PC-9 (cell line): ENCODE results near the gene STN1. TPM values are rescaled to one million over a fixed set of nuclear protein-coding genes. Genes with fewer than 3 reads are reported as not detected.

Experiments used
- BruUV-seq: library from RNA; stranded (reverse); fragments of 400-500 nt; replicated peaks from 2 replicates; lab custom pipeline; 2021; lab: Mats Ljungman, UMichigan
- CTCF ChIA-PET: fragments of 300-600 bp; sonication (Branson Sonifier 250); formaldehyde crosslinking; loops from one replicate; lab custom pipeline; 2022; ENCODE audit warnings: antibody characterized with exemption; lab: Charles Lee
- POLR2A ChIA-PET: fragments of 300-600 bp; sonication (Branson Sonifier 250); formaldehyde crosslinking; loops from one replicate; lab custom pipeline; 2022; ENCODE audit warnings: antibody characterized with exemption; ENCODE audit not compliant: unreplicated experiment; lab: Charles Lee
- DNase-seq, 2 experiments: peaks; one replicate each; pipeline versions ENCODE4 v3.0.0 to v3.0.0-alpha.2; 2015 to 2022; ENCODE audit warnings: mixed read lengths in 1 of 2
- H2AFZ ChIP-seq: fragments of 200-600 bp; sonication (generic); 2 replicates; pipeline ENCODE4 v1.8.1; 2017; ENCODE audit warnings: antibody characterized with exemption
- H3F3A ChIP-seq: fragments of 200-600 bp; sonication (generic); 2 replicates; pipeline ENCODE4 v1.8.1; 2017; ENCODE audit warnings: antibody characterized with exemption, mild to moderate bottlenecking, low read depth; ENCODE audit not compliant: insufficient read depth
- H3K27ac ChIP-seq: fragments of 200-600 bp; sonication (generic); 2 replicates; pipeline ENCODE4 v1.6.1; 2016; ENCODE audit warnings: mixed run types
- H3K27me3 ChIP-seq: fragments of 200-600 bp; sonication (generic); 2 replicates; pipeline ENCODE4 v1.6.1; 2016; ENCODE audit warnings: low read depth, mixed run types; ENCODE audit not compliant: insufficient read depth
- H3K36me3 ChIP-seq: fragments of 200-600 bp; sonication (generic); 2 replicates; pipeline ENCODE4 v1.6.1; 2016; ENCODE audit warnings: low read depth, mixed run types
- H3K4me1 ChIP-seq: fragments of 200-600 bp; sonication (generic); replicated peaks from 2 replicates; pipeline ENCODE4 v1.6.1; 2016; ENCODE audit warnings: mixed run types; ENCODE audit not compliant: insufficient read depth
- H3K4me2 ChIP-seq: fragments of 200-600 bp; sonication (generic); 2 replicates; pipeline ENCODE4 v1.6.1; 2017; ENCODE audit warnings: mixed run types
- H3K4me3 ChIP-seq: fragments of 200-600 bp; sonication (generic); 2 replicates; pipeline ENCODE4 v1.6.1; 2016; ENCODE audit warnings: mixed run types
- H3K79me2 ChIP-seq: fragments of 200-600 bp; sonication (generic); 2 replicates; pipeline ENCODE4 v1.6.1; 2017; ENCODE audit warnings: low read depth, mixed run types
- H3K9me2 ChIP-seq: fragments of 200-600 bp; sonication (generic); 2 replicates; pipeline ENCODE4 v1.8.1; 2017; ENCODE audit warnings: mild to moderate bottlenecking; ENCODE audit not compliant: insufficient read depth
- H3K9me3 ChIP-seq: fragments of 200-600 bp; sonication (generic); 2 replicates; pipeline ENCODE4 v1.8.1; 2016; ENCODE audit warnings: low read depth; ENCODE audit not compliant: insufficient read depth
- H4K20me1 ChIP-seq: fragments of 200-600 bp; sonication (generic); 2 replicates; pipeline ENCODE4 v1.8.1; 2017; ENCODE audit not compliant: insufficient read depth
- CTCF ChIP-seq: fragments of 200-600 bp; sonication (generic); conservative IDR thresholded peaks from 2 replicates; pipeline ENCODE4 v1.6.1; 2017; ENCODE audit warnings: mixed run types, antibody characterized with exemption, mild to moderate bottlenecking, moderate library complexity
- EZH2 ChIP-seq: fragments of 200-600 bp; sonication (generic); IDR thresholded peaks from 2 replicates; pipeline ENCODE4 v1.8.0; 2017; ENCODE audit warnings: antibody characterized with exemption, low read depth
- intact Hi-C: fragments of 100-400 bp; cut with micrococcal nuclease; formaldehyde crosslinking; loops from one replicate; pipeline ENCODE4 v1.10.0; 2022; ENCODE audit not compliant: unreplicated experiment
- total RNA-seq: library from RNA; stranded (reverse); gene quantifications from 2 replicates; pipeline ENCODE4 v1.2.3, GENCODE V29; 2021

STN1 gene
- total RNA-seq, 1 experiment from 2014 or later: 20.5 TPM

GRCh38 chr10:103879831-103880230 lies 38.2 kb downstream of the STN1 start:
- Histone ChIP-seq H3K4me1 (no peaks in the 10 kb centered on the region), H3K36me3 (no peaks in the 10 kb centered on the region), H2AFZ (no peak overlapping the region), H3K9me2 (no peaks in the 10 kb centered on the region), H3K27ac (no peak overlapping the region), H3K27me3 (no peaks in the 10 kb centered on the region), H3K9me3 (no peaks in the 10 kb centered on the region), H3K4me3 (no peak overlapping the region), H4K20me1 (no peaks in the 10 kb centered on the region), H3K4me2 (no peak overlapping the region), H3F3A (no peaks in the 10 kb centered on the region), H3K79me2 (no peaks in the 10 kb centered on the region)
- no peak for TF ChIP-seq CTCF
- TF ChIP-seq EZH2: no peak
- BruUV-seq: no TSS peak
- intact Hi-C loops: loop anchor here (10.0 kb wide), 1 partner anchor 145 kb away; no protein-coding TSS in a partner anchor
- ChIA-PET CTCF (interaction anchor here (0.7 kb wide), 1 partner anchor 326 kb away, joined by 4 read pairs; no protein-coding TSS in a partner anchor), POLR2A (no interaction called here)
- DNase-seq: no peak

GRCh38 chr10:103879409-103879808 lies 38.6 kb downstream of the STN1 start:
- ChIA-PET CTCF (interaction anchor here (0.7 kb wide), 1 partner anchor 326 kb away, joined by 4 read pairs; no protein-coding TSS in a partner anchor), POLR2A (no interaction called here)
- Histone ChIP-seq H3K79me2 (no peaks in the 10 kb centered on the region), H2AFZ (no peak overlapping the region), H3K36me3 (no peaks in the 10 kb centered on the region), H3K4me1 (no peaks in the 10 kb centered on the region), H3K4me3 (no peak overlapping the region), H3K9me3 (no peaks in the 10 kb centered on the region), H4K20me1 (no peaks in the 10 kb centered on the region), H3K27me3 (no peaks in the 10 kb centered on the region), H3K4me2 (no peak overlapping the region), H3K27ac (no peak overlapping the region), H3K9me2 (no peaks in the 10 kb centered on the region), H3F3A (no peaks in the 10 kb centered on the region)
- no peak for DNase-seq
- intact Hi-C loops: no loop called here
- no peak for TF ChIP-seq EZH2
- no peak for TF ChIP-seq CTCF
- no TSS peak for BruUV-seq

GRCh38 chr10:103877861-103878260 lies 40.1 kb downstream of the STN1 start:
- intact Hi-C loops: no loop called here
- Histone ChIP-seq H3F3A (peaks cover 5% of the 10 kb centered on the region; the same call in 1 of the 2 replicates), H4K20me1 (no peaks in the 10 kb centered on the region), H3K27me3 (no peaks in the 10 kb centered on the region), H3K4me1 (peaks cover 5% of the 10 kb centered on the region; the same call in 1 of the 2 replicates), H3K79me2 (no peaks in the 10 kb centered on the region), H3K4me2 (no peak overlapping the region), H3K9me2 (no peaks in the 10 kb centered on the region), H3K27ac (no peak overlapping the region), H3K36me3 (no peaks in the 10 kb centered on the region), H3K4me3 (no peak overlapping the region), H3K9me3 (no peaks in the 10 kb centered on the region), H2AFZ (no peak overlapping the region)
- DNase-seq: no peak
- BruUV-seq: no TSS peak
- no peak for TF ChIP-seq EZH2
- no peak for TF ChIP-seq CTCF
- ChIA-PET POLR2A (interaction anchor here (0.8 kb wide), 1 partner anchor 545 kb away, joined by 10 read pairs; no protein-coding TSS in a partner anchor), CTCF (no interaction called here)
